ENCODE data around the gene CSPG5.

DNA sequence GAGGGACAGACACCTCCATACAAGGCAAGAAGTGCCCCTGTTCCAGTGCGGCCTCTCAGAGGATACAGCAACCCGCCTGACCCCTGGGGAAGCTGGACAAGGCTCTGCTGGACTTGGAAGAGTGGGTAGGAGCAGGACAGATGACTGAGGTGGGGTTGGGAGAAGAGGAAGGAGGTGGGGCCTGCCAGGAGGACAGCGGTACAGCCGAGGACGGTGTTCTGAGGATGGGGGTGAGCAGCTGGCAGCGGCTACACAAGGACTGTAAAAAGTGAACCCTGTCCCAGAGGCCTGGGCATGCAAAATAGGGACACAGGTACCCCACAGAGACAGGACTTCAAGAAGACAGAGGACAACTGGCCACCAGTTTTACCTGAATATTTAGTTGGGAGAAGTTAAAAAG, 41.7 kb downstream of the CSPG5 start:
- no peak for TF ChIP-seq GATA3 (IDR thresholded peaks at IDR 0.05; ENCODE audit: low read depth, low read length)
- no peak for TF ChIP-seq GATA2 (IDR thresholded peaks at IDR 0.05; ENCODE audit: low read depth, low read length)

Data from SH-SY5Y (cell line).